CD4-positive, alpha-beta T cell treated with Interleukin-15 for 4 hours (primary cell): ENCODE results near the gene CD320.
"Not testable (repeated sequence)": the region's sequence is repeated elsewhere in the genome, so short reads cannot be mapped to it uniquely, and the experiment has no call there.

ENCODE experiments used
- DNase-seq: peaks from one replicate; pipeline ENCODE4 v3.0.0-alpha.2; 2020; ENCODE audit warnings: low spot score

CD320 gene

DNA sequence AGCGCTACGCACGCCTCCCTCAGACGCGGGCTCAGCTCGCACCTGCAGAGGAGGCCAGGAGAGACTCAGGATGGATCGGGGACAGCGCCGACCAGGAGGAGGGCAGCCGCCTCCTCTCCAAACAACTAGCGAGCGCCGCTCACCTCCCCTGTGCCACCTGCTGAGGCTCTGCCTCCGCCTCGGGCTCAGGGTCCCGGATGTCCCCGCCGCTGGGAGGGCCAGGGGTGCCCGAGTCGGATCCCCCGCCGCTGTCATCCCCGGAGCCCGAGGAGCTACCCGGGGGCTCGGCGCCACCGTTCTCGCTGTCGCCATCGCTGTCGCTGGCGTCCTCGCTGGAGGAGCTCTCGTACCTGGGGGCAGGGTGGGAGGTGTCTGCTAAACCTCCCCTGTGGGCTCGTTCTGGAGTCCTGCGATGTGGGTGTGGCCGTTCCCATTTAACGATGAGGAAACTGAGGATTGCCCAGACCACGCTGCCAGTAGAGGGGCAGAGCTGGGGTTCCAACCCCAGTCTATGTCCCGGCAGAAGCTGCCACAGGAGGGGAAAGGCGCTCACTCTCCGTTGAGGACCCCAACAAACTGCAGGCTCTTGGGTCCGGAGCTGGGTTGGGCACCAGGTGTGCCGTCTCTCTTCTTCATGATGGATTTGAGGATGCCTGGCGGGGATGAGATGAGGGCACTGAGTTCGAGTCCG, 25.8 kb upstream of the CD320 start:
- no peak for DNase-seq

- no peak for DNase-seq
Observed at GRCh38 chr19:8332976-8333766, 25.0 kb upstream of the CD320 start.

GRCh38 chr19:8331263-8331845, 23.2 kb upstream of the CD320 start:
- DNase-seq = no peak

- DNase-seq = no peak
Observed at GRCh38 chr19:8329996-8330395, 21.8 kb upstream of the CD320 start.

GRCh38 chr19:8325454-8325853, 17.3 kb upstream of the CD320 start:
- no peak for DNase-seq

- DNase-seq = no peak
Observed at GRCh38 chr19:8324186-8325050, 16.3 kb upstream of the CD320 start.

- no peak for DNase-seq
Observed at GRCh38 chr19:8323781-8324185, 15.6 kb upstream of the CD320 start.

- DNase-seq = no peak
Observed at GRCh38 chr19:8322638-8322997, 14.5 kb upstream of the CD320 start.

GRCh38 chr19:8321986-8322637, 14.0 kb upstream of the CD320 start:
- no peak for DNase-seq

DNA sequence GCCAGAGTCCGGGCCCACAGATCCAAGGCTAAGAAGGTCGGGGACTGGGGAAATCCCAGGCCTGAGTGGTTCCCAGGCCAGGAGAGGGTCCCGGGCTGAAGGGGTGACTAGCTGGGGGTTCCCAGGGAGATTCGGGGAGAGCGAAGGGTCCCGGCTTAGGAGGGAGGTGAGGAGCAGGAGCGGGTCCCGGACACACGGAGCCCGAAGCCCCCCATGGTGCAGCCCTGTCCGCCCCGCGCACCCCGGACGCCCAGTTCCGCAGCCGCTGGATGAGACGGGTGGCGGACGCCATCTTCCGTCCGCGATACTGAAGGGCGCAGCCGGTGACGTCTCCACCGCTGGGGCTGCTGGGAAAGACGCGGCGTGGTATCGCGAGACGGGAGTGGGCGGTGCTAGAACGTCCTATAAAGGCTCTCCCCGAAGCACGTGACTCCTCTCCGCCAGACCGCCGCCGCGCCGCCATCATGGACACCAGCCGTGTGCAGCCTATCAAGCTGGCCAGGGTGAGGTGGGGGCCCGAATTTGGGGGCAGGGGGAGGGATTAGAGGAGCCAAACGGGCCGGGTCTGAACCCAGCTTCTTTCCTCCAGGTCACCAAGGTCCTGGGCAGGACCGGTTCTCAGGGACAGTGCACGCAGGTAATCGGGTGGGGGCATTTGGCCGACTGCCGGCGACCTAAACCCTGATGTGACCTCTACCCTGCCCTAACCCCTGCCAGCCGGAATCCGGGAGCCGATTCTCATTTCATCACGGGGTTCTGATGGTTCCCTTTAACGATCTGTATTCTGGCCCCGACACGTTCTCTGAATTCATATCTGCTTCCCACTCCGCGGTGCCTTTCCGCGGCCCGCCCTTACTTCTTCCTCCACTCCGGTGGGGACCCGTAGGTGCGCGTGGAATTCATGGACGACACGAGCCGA, 13.2 kb upstream of the CD320 start, which contains the start of the genes NDUFA7 and RPS28:
TSS of gene NDUFA7 (minus strand) at position 309 of the 919 bp plus-strand sequence. CDS start at position 292, 17 bp downstream.
TSS of gene RPS28 (plus strand) at position 430 of the 919 bp plus-strand sequence. CDS start at position 465, 35 bp downstream.
- DNase-seq = peak; percentile 97

GRCh38 chr19:8320564-8321066, 12.5 kb upstream of the CD320 start:
- peak; percentile 7 for DNase-seq

DNA sequence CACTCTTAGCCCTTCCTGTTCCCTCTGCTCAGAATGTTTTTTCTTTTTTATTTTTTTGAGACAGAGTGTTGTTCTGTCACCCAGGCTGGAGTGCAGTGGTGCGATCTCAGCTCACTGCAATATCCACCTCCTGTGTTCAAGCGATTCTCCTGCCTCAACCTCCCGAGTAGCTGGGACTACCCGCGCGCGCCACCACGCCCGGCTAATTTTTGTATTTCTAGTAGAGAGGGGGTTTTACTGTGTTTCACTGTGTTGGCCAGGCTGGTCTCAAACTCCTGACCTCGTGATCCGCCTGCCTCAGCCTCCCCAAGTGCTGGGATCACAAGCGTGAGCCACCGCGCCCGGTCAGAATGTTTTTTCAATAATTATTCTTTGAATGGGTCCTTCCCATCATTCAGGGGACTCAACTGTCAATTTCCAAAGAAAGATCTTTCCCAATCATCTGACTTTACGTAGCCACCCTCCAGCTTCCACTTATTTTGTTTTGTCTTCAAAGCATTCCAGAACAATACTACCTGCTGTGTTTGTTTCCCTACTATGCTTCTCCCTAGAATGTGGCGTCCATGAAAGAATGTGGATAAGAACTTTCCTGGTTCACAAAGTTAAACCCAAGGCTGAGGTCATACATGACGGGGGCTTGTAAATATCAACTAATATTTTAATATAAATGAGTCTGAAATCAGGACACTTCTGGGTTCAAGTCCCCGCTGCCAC, 11.8 kb upstream of the CD320 start:
- DNase-seq = no peak

DNA sequence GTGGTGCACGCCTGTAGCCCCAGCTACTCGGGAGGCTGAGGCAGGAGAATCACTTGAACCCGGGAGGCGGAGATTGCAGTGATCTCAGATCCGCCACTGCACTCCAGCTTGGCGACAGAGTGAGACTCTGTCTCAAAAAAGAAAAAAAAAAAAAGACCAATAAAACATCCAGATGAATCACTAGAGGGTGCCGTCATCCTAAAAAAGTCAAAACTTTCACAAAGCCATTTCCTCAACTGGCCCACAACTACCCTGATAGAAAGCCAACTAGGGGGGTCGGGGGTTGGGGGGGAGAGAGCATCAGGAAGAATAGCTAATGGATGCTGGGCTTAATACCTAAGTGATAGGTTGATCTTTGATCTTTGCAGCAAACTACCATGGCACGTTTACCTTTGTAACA, 10.7 kb upstream of the CD320 start:
- not testable (repeated sequence) for DNase-seq

DNA sequence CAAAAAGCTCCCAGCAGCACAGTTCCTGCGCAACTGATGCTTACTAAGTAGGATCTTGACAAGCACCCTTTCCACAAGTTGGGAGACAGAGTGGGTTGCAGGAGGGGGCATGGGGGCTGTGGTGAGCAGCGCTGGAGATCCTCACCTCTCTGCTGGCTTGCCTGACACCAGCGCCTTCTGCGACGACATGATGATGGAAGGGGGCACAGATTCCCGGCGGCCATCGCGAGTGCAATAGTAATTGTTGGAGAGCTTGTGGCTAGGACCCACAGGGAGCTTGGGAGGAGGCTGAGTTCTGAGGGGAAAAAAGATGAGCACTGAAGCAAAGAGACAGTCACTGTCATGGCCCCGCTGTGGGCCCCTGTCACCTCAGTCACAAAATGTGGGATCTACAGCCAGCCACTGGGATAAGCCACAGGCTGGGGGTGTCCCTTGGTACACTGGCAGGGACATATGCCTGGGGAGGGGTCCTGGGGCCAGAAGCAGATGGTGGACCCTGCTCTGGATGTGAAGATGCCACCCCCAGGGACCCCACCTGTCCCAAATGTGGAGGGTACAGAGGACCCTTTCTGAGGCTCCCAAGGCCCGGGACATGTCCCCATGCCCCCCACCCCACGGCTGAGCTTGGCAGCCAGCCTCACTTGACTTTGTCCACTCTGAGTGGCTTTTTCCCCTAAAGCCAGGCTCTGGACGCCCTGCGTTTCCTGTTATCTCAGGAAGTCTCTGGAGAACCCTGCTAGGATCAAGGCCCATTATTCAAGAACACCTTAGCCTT, 8.4 kb upstream of the CD320 start:
- no peak for DNase-seq

DNA sequence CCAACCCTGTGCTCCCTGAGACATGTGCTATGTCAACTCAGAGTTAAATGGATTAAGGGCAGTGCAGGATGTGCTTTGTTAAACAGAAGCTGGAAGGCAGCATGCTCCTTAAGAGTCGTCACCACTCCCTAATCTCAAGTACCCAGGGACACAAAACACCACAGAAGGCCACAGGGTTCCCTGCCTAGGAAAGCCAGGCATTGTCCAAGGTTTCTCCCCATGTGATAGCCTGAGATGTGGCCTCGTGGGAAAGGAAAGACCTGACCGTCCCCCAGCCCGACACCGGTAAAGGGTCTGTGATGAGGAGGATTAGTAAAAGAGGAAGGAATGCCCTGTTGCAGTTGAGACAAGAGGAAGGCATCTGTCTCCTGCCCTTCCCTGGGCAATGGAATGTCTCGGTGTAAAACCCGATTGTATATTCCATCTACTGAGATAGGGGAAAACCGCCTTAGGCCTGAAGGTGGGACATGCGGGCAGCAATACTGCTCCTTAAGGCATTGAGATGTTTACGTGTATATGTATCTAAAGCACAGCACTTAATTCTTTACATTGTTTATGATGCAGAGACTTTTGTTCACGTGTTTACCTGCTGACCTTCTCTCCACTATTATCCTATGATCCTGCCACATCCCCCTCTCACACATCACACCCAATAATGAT, 7.0 kb upstream of the CD320 start:
- DNase-seq = not testable (repeated sequence)

- no peak for DNase-seq
Observed at GRCh38 chr19:8311461-8312260, 3.5 kb upstream of the CD320 start.

DNA sequence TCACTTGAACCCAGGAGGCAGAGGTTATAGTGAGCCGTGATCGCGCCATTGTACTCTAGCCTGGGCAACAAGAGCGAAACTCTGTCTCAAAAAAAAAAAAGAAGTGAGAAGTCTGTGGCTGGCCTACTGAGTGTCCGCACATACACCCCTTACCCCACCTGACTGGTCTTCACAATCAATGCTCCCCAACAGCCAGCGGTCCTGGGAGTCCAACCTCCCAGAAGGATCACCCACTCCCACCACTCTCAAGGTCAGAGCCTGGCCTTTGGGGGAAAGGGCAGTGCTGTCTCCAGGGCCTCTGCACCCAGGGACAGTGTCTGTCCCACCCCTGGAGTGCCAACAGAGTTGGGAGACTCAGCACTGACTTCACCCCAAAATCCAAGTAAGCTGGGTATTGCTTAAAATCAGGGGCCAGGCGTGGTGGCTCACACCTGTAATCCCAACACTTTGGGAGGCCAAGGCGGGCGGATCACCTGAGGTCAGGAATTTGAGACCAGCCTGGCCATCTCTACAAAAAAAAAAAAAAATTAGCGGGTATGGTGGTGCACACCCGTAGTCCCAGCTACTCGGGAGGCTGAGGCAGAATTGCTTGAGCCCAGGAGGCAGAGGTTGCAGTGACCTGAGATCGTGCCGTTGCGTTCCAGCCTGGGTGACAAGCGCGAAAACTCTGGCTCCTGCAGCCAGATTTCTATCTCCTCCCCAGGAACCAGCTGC, 2.3 kb upstream of the CD320 start:
- DNase-seq = no peak
